CD4-positive, alpha-beta T cell (primary cell): ENCODE data around the gene CCDC92B. TPM values are rescaled to one million over a fixed set of nuclear protein-coding genes. Genes with fewer than 3 reads are reported as not detected.
A peak's percentile ranks its signal among the peaks of the same experiment; 100 is the strongest.

ENCODE experiments used
- ATAC-seq: fragments of 200-7000 bp; cut with Tn5 transposase; one replicate; pipeline ENCODE4 v1.10.0; 2022; ENCODE audit warnings: mild to moderate bottlenecking; ENCODE audit not compliant: poor library complexity
- CTCF ChIA-PET: fragments of 350-600 bp; sonication (Branson Sonifier 250); formaldehyde crosslinking; loops from one replicate; lab custom pipeline; 2021; ENCODE audit warnings: antibody characterized with exemption, inconsistent platforms; lab: Charles Lee
- POLR2A ChIA-PET: fragments of 350-600 bp; sonication (Branson Sonifier 250); formaldehyde crosslinking; loops from one replicate; lab custom pipeline; 2021; ENCODE audit warnings: antibody characterized with exemption, inconsistent platforms; lab: Charles Lee
- DNase-seq, 14 experiments: peaks; one replicate each; pipeline ENCODE4 v3.0.0-alpha.2; 2013 to 2020; ENCODE audit warnings: mixed read lengths in 2 of 14
- H3K27ac ChIP-seq, 2 donors: one replicate each; pipeline versions ENCODE4 v1.5.1 to v1.7.0; 2013; ENCODE audit warnings: low read length in 2 of 2, low read depth in 1 of 2, mild to moderate bottlenecking in 1 of 2
- H3K27me3 ChIP-seq, 2 experiments: 1 replicate in 1 of 2; 2 replicates in 1 of 2; pipeline versions ENCODE4 v1.6.1 to v1.7.0; 2013; ENCODE audit warnings: low read length in 2 of 2, control low read depth in 1 of 2, mild to moderate bottlenecking in 1 of 2, moderate library complexity in 1 of 2; ENCODE audit not compliant: insufficient read depth in 2 of 2, control insufficient read depth in 1 of 2
- H3K36me3 ChIP-seq: one replicate; pipeline ENCODE4 v1.6.1; 2013; ENCODE audit warnings: low read length, control low read depth; ENCODE audit not compliant: insufficient read depth
- H3K4me1 ChIP-seq: one replicate; pipeline ENCODE4 v1.6.1; 2013; ENCODE audit warnings: low read length, control low read depth; ENCODE audit not compliant: insufficient read depth
- H3K4me3 ChIP-seq: one replicate; pipeline ENCODE4 v1.5.1; 2013; ENCODE audit warnings: mild to moderate bottlenecking, low read length, moderate library complexity
- H3K9me3 ChIP-seq, 2 experiments: 1 replicate in 1 of 2; 2 replicates in 1 of 2; pipeline versions ENCODE4 v1.6.1 to v1.7.0; 2013; ENCODE audit warnings: low read length in 2 of 2, mild to moderate bottlenecking in 2 of 2, control low read depth in 1 of 2, moderate library complexity in 1 of 2; ENCODE audit not compliant: control insufficient read depth in 1 of 2, insufficient read depth in 1 of 2
- H3K27ac Mint-ChIP-seq: one replicate; pipeline ENCODE4 v1.8.0; 2020; ENCODE audit warnings: mixed read lengths
- H3K27me3 Mint-ChIP-seq: one replicate; pipeline ENCODE4 v1.8.0; 2021; ENCODE audit warnings: mixed read lengths
- H3K36me3 Mint-ChIP-seq: one replicate; pipeline ENCODE4 v1.8.0; 2021; ENCODE audit warnings: low read depth, mixed read lengths
- H3K4me1 Mint-ChIP-seq: one replicate; pipeline ENCODE4 v1.8.0; 2021; ENCODE audit warnings: low read depth, mixed read lengths
- H3K4me3 Mint-ChIP-seq: one replicate; pipeline ENCODE4 v1.8.0; 2020; ENCODE audit warnings: mild to moderate bottlenecking, mixed read lengths
- H3K9me3 Mint-ChIP-seq: one replicate; pipeline ENCODE4 v1.8.0; 2020; ENCODE audit warnings: mixed read lengths
- intact Hi-C, 2 experiments: fragments of 100-400 bp; cut with DNase I in 1 of 2; cut with micrococcal nuclease in 1 of 2; formaldehyde crosslinking; loops; one replicate each; pipeline versions ENCODE4 v1.15.1 to v1.9.0; 2023 to 2025; cut with DNase I, micrococcal nuclease
- total RNA-seq, 174 experiments: library from RNA in 2 of 174; stranded (reverse) in 2 of 174; gene quantifications; one replicate each; pipeline ENCODE4 v1.2.3 and lab custom pipeline; 2021 to 2026
- TF ChIP-seq, protein P1 (sequence below): fragments of 200-600 bp; IDR thresholded peaks from one replicate; pipeline ENCODE4 v1.8.0; 2022; ENCODE audit warnings: antibody characterized with exemption, mild to moderate bottlenecking

The CCDC92B gene
- total RNA-seq, 2 experiments from 2014 or later, result 0.11 to 0.28 TPM

DNA sequence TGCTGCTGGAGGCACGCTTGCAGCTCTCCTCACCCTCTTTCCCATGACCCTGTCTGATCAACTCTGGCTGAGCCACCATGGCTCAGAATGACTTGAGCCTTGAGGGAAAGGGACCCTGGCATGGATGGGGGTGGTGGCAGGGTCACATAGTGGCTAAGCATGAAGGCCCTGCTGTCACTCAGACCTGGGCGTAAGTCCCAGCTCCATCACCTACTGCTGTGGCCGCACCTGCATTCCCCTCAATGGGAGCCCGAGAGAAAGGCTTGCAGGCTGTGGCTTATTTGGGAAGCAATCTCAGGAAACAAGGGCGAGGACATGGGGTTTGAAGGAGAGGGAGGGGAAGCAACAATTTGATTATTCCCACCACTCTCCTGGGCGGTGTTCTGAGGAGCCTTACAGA lies 29.0 kb upstream of the CCDC92B start:
- TF ChIP-seq, protein P1, sequence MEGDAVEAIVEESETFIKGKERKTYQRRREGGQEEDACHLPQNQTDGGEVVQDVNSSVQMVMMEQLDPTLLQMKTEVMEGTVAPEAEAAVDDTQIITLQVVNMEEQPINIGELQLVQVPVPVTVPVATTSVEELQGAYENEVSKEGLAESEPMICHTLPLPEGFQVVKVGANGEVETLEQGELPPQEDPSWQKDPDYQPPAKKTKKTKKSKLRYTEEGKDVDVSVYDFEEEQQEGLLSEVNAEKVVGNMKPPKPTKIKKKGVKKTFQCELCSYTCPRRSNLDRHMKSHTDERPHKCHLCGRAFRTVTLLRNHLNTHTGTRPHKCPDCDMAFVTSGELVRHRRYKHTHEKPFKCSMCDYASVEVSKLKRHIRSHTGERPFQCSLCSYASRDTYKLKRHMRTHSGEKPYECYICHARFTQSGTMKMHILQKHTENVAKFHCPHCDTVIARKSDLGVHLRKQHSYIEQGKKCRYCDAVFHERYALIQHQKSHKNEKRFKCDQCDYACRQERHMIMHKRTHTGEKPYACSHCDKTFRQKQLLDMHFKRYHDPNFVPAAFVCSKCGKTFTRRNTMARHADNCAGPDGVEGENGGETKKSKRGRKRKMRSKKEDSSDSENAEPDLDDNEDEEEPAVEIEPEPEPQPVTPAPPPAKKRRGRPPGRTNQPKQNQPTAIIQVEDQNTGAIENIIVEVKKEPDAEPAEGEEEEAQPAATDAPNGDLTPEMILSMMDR, result no peak
- H3K9me3 ChIP-seq, result peaks cover 0 to 7% of the 10 kb centered on the region in 2 experiments
- intact Hi-C loops, result no loop called here
- Mint-ChIP-seq H3K4me3 (no peak overlapping the region), H3K9me3 (no peaks in the 10 kb centered on the region), H3K27me3 (peaks cover 45% of the 10 kb centered on the region), H3K4me1 (peaks cover 14% of the 10 kb centered on the region), H3K36me3 (no peaks in the 10 kb centered on the region), H3K27ac (no peak overlapping the region)
- DNase-seq (no peak), ATAC-seq (no peak)
- no peaks in the 10 kb centered on the region for H3K36me3 ChIP-seq
- no peak overlapping the region for H3K4me3 ChIP-seq
- CTCF ChIA-PET, result interaction anchor here (1.4 kb wide), 1 partner anchor 71 kb away, joined by 3 read pairs; no protein-coding TSS in a partner anchor
- H3K4me1 ChIP-seq, result peaks cover 14% of the 10 kb centered on the region
- no peak overlapping the region for H3K27ac ChIP-seq
- POLR2A ChIA-PET, result no interaction called here
- H3K27me3 ChIP-seq, result peaks cover 28 to 30% of the 10 kb centered on the region in 2 experiments

DNA sequence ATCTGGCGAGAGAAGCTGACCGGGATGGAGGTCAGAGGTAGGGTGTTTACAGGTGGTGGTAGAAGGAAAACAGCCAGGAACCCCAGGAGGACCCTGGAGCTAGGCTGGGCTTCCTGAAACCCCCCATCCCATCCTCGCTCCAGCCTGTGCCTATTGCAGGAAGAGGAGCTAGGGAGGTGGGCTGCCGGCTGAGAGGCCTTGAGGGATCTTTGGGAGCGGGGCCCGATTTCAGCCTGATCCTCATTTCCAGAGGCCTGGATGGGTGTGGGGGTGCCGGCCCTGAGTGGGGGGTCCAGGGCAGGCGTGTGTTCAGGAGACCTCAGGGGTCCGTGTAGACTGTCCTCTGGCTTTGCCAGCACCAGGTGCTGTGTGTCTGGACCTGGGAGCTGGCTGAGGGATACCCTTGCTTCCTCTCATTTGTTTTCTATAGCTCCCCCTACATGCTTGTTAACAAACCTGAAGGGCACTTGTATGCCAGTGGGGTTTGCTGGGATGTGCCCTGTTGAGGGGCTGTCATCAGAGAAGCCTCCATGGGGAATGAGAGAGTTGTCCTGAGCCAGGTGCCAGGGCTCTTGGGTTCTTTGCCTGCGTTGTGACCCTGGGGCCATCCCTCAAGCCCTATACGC lies 27.9 kb upstream of the CCDC92B start:
- no peaks in the 10 kb centered on the region for H3K9me3 Mint-ChIP-seq
- H3K27ac Mint-ChIP-seq, result no peak overlapping the region
- DNase-seq, result no peak
- H3K36me3 Mint-ChIP-seq, result no peaks in the 10 kb centered on the region
- Histone ChIP-seq H3K4me1 (peaks cover 14% of the 10 kb centered on the region), H3K9me3 (peaks cover 0 to 7% of the 10 kb centered on the region in 2 experiments), H3K36me3 (no peaks in the 10 kb centered on the region), H3K27me3 (peaks cover 30 to 33% of the 10 kb centered on the region in 2 experiments), H3K4me3 (peak overlapping the region; percentile 37), H3K27ac (no peak overlapping the region)
- peaks cover 56% of the 10 kb centered on the region for H3K27me3 Mint-ChIP-seq
- H3K4me3 Mint-ChIP-seq, result peak overlapping the region; percentile 38
- TF ChIP-seq, protein P1, result no peak
- ChIA-PET CTCF (no interaction called here), POLR2A (no interaction called here)
- ATAC-seq, result no peak
- intact Hi-C loops, result no loop called here
- peaks cover 14% of the 10 kb centered on the region for H3K4me1 Mint-ChIP-seq

DNA sequence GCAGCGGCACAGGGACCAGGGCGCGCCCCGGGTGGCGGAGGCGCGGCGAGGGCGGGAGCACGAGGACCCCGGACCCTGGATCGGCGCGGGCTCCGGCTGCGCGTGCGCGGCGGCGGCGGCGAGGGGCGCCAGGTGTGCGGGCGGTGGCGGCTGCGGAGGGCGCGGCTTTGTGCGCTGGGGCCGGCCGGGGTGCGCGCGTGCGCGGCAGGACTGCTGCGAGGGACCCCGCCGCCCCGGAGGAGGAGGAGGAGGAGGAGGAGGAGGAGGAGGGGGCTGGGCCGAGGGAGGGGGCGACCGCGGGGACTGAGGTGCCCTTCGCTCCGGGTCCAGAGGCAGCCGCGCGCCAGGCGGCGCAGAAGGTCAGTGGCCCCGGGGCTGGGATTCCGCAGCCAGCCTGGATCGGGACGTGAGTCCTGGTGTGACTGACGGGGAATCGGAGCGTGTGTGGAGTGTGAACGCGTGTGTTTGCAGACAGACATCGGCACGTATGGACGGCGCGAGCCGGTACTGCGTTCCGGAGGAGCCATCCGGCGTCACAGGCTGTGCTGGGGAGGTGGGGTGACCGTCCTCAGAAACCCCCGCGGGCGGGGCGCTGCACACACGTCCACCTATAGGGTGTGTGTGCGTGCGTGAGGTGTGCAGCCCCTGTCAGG lies 27.3 kb upstream of the CCDC92B start:
- Histone ChIP-seq H3K27me3 (peaks cover 30 to 33% of the 10 kb centered on the region in 2 experiments), H3K4me1 (peaks cover 14% of the 10 kb centered on the region), H3K4me3 (peak overlapping the region; percentile 37), H3K27ac (no peak overlapping the region), H3K36me3 (no peaks in the 10 kb centered on the region), H3K9me3 (peaks cover 0 to 7% of the 10 kb centered on the region in 2 experiments)
- DNase-seq, result peak in 3 of 14 experiments; percentile 10 to 41 (median 31)
- Mint-ChIP-seq H3K4me3 (peak overlapping the region; percentile 38), H3K9me3 (no peaks in the 10 kb centered on the region), H3K36me3 (no peaks in the 10 kb centered on the region), H3K27me3 (peaks cover 57% of the 10 kb centered on the region), H3K27ac (no peak overlapping the region), H3K4me1 (peaks cover 14% of the 10 kb centered on the region)
- intact Hi-C loops, result no loop called here
- TF ChIP-seq, protein P1, result no peak
- CTCF ChIA-PET, result interaction anchor here (1.6 kb wide), 1 partner anchor 10 kb away, joined by 4 read pairs; no protein-coding TSS in a partner anchor
- ATAC-seq, result peak; percentile 73
- POLR2A ChIA-PET, result no interaction called here
